Transverse colon (tissue), 4 donors: Measurements from ENCODE around the gene POMGNT1.

ENCODE experiments used
- CTCF ChIP-seq, 5 experiments: fragments of 200-600 bp in 3 of 5; fragments of 450-650 bp in 2 of 5; sonication (generic) in 3 of 5; IDR thresholded peaks; 1 replicate in 2 of 5; 2 replicates in 3 of 5; pipeline ENCODE4 v1.5.1; 2016 to 2017; ENCODE audit warnings: antibody characterized with exemption in 5 of 5, inconsistent platforms in 3 of 5, mild to moderate bottlenecking in 2 of 5, moderate library complexity in 1 of 5
- POLR2A ChIP-seq: fragments of 450-650 bp; IDR thresholded peaks from one replicate; pipeline ENCODE4 v1.6.1; 2016; ENCODE audit warnings: antibody characterized with exemption, mild to moderate bottlenecking, moderate library complexity
- POLR2AphosphoS5 ChIP-seq, 3 donors: sonication (generic); formaldehyde crosslinking; IDR thresholded peaks; one replicate each; pipeline ENCODE4 v1.6.1; 2016; ENCODE audit warnings: antibody characterized with exemption in 3 of 3

- TF ChIP-seq CTCF (IDR thresholded peaks at IDR 0.05), result no peak
- TF ChIP-seq POLR2A, result no peak
- TF ChIP-seq POLR2AphosphoS5 (IDR thresholded peaks at IDR 0.05), result no peak
Observed at GRCh38 chr1:46173361-46173856, 24.8 kb downstream of the POMGNT1 start.
